ENCODE measurements around the gene MECR.

DNA sequence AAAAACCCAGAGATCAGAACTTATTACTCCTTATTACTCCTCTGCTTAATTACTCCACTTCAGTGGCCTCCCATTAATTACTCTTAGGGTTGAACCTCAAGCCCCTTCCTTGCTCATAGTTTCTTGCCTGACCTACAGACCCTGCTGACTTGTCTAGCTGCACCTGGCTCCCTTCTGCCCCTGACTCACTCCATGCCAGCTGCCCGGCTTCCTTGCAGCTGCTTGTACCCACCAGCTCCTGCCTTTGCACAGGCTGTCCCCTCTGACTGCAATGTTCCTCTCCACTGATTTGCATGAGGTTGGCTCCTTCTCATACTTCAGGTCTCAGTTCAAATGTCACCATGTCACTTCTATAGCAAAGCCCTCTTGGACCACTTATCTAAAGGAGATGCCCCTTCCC is 3.7 kb upstream of the MECR start:
- TF ChIP-seq, protein P1, sequence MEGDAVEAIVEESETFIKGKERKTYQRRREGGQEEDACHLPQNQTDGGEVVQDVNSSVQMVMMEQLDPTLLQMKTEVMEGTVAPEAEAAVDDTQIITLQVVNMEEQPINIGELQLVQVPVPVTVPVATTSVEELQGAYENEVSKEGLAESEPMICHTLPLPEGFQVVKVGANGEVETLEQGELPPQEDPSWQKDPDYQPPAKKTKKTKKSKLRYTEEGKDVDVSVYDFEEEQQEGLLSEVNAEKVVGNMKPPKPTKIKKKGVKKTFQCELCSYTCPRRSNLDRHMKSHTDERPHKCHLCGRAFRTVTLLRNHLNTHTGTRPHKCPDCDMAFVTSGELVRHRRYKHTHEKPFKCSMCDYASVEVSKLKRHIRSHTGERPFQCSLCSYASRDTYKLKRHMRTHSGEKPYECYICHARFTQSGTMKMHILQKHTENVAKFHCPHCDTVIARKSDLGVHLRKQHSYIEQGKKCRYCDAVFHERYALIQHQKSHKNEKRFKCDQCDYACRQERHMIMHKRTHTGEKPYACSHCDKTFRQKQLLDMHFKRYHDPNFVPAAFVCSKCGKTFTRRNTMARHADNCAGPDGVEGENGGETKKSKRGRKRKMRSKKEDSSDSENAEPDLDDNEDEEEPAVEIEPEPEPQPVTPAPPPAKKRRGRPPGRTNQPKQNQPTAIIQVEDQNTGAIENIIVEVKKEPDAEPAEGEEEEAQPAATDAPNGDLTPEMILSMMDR (IDR thresholded peaks at IDR 0.05; ENCODE audit: low read length), result no peak
- no peak for TF ChIP-seq EZH2 (optimal IDR thresholded peaks at IDR 0.05; ENCODE audit: low read depth, low read length)
